ENCODE results near the gene ARPC2.
"Not testable (repeated sequence)": the region's sequence is repeated elsewhere in the genome, so short reads cannot be mapped to it uniquely, and the experiment has no call there.

ARPC2 gene

DNA sequence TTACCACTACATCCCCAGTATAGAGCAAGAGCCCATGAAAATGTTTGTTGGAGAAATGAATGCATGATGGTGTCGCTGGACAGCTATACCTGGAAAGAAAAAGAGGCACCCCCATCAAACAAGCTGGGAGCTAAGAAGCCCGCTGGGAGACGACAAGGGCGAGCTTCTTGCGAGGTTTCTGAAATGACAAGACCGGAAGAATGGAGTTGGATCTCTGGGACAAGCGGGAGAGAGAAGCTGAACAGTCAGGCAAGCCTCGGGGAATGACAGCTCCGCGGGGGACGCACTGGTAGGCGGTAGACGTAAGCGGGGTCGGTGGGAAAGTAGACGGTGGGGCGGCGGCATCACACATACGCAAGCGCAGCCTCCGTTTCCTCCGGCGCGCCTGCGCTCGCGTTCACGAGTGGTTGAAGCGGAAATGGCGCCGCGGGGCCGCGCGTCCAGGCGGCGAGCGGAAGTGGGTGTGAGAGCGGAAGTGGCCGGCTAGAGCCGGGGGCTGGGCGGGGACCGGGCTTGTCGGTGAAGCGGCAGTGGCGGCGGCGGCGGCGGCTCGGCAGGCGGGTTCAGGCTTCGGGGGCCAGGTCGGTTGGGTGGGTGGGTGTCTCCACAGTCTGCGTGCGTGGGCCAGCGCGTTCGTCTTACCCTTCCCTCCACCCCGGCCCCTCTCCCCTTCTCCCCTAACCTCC lies at the start of gene ARPC2:
TSS of gene ARPC2 (plus strand) at position 516 of the 686 bp plus-strand sequence. CDS start 282 bp downstream, outside the sequence.
- DNase-seq, result peak; percentile 88

DNA sequence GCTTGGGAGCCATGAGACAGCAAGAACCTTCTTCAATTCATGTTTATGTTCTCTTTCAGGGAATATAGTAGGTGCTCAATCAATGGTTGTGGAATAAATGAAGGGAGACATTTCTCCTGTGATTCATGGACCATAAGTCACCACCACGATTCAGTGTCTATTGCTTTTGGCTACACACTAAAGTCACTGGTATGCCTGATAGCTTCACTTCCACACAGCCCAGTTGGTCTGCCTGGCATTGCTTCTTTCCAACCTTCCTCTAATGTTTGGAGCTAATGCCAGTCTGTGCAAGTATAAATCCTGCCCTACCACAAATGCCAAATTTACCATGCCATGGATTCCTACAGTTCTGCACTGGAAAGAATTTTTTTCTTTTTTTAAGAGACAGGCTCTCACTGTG lies 49.0 kb upstream of the ARPC2 start:
- no peak for DNase-seq

DNA sequence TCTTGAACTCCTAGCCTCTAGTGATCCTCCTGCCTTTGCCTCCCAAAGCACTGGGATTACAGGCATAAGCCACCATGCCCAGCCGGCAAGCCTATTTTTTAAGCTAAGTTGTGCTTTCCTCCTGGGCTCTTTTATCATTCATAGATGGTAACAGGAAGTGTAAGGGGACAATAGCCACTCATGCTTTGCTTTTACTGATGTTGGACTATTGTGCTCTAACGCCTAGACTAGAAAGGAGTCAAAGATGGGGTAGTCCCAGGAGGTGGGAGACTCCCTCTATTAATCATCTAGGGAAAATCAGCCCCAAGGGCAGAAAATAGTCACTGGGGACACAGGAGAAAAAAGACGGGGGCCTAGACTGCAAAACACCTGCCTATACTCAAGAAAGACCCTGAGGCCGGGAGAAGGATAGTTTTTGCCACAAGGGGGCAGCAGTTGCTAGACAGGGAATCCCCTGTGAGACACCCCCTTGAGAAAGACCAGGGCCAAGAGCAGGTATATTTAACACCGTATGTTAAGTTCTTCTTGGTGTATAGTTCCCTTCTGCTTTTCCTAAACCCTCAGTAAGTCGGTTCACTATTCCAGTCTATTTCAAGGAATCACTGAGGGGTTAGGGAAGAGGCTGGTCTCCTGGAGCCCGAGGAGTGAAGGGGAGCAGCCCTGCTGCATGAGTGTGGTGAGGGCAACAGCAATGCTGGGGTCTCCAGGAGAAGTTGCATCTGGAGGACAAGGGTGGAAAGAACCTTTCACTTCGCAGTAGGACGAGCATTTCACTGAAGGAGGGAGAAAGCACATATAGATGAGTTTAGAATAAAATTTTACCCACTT lies 48.1 kb upstream of the ARPC2 start:
- DNase-seq, result peak; percentile 1

DNA sequence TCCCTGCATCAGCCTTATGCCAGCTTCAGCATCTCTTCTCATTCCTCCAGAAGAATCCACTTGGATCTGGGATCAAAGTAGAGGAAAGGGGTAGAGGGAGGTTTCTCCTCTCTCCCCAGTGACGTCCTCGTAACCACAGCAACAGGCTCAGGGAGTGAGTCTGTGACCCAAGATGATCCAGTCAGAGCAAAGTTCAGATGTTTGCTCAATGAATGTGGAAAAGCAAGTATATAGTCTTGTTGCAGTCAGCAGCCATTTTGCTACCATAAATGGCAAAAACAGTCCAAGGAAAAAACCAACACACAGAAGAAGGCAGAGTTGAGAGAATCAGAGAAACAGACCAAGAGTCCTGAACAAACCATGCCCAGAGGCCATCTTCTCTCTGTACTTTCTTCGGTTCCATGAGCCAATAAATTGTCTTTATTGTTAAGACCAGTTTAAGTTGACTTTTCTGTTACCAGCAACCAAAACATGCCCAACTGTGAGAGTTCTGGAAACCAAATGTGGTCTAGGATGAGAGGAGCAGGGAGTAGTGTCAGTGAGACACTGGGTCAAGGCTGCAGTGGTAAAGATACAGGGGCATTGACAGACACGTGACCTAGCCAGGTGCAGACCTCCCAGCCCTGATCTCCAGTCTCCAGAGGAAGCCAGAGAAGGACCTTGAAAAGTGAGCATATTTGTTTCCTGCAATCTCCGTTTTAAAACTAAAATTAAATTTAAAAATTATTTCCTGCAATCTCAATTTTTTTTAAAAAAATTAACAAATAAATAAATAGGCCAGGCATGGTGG lies 47.0 kb upstream of the ARPC2 start:
- no peak for DNase-seq

DNA sequence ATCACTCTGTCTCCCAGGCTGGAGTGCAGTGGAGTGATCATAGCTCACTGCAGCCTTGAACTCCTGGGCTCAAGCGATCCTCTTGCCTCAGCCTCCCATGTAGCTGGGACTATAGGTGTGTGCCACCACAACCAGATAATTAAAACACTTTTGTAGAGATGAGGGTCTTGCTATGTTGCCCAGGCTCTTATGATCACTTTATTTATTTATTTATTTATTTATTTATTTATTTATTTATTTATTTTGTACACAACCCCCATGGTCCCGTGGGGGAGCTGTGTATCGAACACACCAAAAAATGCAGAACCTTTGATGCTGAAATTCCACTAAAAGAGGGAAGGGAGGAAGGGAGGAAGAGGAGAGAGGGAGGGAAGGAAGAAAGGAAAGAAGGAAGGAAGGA lies 45.2 kb upstream of the ARPC2 start:
- DNase-seq, result not testable (repeated sequence)

DNA sequence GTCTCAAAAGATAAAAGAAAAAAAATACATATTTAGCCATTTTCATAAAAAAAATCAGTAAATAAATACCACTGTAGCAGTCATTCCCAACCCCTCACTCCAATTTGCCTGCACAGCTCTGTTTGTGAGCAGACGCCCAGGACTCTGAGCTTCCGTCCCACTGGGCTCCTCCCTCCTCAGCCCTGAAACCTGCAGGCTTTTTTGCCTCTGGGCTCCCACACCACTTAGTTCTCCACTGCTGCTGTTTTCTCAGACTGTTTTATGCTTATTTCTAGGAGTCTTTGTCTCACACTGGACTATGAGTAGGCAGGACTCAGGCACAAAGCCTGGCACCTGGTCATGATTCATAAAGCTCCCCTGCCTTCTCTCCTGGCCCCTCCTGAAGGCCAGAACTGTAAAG lies 44.1 kb upstream of the ARPC2 start:
- DNase-seq, result no peak

DNA sequence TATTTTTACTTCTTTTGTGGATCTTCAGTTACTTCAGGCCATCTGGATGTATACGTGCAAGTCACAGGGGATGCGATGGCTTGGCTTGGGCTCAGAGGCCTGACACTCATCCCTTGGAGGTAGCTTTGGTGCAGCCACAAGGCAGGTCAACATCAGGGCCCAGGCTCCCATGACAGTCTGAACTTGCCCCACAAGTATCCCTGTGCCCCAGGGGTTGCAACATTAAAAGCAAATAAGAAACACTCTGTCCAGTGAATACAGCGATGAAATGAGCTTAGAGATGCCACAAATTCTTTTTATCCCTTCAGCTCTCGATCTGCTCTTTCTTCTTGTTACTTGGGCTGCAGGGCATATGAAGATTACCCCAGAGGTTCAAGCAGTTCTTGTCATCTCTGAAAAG lies 37.2 kb upstream of the ARPC2 start:
- no peak for DNase-seq

DNA sequence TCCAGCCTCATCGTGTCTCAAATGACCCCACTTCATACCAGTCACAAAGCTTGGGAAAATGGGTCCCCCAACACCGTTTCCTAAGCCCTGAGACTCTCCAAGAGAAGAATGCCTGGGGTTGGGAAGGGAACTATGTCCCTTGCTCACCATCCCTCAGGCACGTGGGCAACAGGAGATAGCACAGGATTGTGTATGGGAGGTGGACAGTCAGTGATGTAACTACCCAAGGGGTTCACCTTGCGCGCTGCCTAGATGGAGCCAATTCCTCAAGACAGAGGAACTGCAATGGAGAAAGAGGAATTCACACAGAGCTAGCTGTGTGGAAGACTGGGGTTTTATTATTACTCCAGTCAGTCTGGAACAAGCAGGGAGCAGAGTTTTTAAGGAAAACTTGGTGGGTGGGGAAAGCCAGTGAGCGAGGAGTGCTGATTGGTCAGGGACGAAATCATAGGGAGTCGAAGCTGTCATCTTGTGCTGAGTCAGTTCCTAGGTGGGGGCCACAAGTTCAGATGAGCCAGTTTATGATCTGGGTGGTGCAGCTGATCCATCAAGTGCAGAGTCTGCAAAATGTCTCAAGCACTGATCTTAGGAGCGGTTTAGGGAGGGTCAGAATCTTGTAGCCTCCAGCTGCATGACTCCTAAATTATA lies 36.4 kb upstream of the ARPC2 start:
- DNase-seq, result no peak

DNA sequence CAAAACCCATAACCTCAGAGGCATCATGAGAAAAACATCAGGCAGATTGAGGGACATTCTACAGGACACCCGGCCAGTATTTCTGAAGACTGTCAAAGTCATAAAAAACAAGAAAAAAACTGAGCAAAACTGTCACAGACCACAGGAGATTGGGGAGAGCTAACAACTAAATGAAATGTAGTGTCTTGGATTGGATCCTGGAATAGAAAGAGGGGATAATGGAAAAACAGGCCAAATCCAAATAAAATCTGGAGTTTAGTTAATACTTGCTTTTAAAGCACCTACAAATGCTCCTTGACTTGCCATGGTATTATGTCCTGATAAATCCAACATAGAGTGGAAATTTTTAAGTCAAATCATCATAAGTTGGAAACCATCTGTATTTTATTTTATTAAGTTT lies 32.7 kb upstream of the ARPC2 start:
- no peak for DNase-seq

DNA sequence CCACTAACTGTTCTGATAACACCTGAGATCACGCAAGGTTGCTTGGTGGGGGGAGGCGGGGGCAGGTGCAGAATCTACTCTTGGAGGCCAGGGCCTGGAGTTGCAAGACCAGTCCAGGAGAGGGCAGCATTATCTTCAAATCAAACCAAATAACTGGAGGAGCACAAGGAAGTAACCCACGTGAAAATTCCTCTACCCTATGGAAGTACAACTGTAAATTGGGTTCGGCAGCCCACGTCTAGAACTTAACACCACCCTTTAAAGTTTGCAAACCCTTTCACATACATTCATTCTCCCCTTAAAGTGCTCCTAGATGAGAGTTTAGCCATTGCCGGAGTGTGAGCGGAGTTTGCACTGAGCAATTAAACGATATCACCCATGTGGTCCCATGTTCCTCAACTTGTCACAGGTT lies 30.6 kb upstream of the ARPC2 start:
- peak; percentile 60 for DNase-seq

DNA sequence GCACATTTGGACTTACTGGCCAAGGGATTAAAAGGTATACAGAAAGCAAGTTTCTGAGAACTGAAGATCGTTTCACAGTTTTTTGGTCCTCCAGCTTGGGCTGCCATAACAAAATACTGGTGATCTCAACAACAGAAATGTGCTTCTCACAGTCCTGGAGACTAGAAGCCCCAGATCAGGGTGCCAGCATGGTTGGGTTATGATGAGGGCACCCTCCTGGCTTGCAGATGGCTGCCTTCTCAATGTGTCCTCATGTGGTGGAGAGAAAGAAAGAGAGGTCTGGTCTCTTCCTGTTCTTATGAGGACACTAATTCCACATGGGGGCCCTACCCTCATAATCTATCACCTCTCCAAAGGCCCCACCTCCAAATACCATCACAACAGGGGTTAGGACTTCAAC lies 30.1 kb upstream of the ARPC2 start:
- no peak for DNase-seq

DNA sequence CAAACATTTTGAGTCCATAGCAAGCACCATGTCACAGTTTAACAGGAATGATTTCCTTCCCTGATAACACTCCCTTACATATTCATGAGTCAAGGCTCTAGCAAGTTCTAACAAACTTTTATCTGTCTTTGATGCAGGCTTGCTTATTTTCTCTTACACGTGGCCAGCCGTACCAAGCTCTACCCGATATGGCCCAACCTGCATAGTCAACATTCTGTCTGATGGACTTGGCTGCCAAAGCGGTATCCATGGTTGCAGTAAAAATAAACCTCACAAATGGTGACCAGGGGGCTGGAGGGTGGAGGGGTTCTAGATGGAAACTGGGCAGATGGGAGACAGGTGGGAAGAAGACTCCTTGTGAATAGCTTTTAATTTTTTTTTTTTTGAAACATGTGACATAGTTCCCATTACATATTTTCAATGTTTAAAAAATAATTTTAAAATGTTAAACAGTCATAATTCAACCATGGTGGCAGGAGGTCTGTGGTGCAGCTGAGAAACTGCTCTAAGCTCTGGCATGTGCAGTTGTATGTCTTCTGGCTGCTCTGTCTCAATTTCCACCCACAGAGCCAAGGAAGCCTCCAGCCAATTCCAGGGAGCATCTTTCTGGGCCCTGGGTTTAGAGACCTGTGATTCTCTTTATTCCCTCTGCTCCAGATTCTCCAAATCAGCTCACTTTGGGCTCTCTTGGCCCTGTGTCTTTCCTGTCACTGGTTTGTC lies 29.5 kb upstream of the ARPC2 start:
- DNase-seq, result no peak

DNA sequence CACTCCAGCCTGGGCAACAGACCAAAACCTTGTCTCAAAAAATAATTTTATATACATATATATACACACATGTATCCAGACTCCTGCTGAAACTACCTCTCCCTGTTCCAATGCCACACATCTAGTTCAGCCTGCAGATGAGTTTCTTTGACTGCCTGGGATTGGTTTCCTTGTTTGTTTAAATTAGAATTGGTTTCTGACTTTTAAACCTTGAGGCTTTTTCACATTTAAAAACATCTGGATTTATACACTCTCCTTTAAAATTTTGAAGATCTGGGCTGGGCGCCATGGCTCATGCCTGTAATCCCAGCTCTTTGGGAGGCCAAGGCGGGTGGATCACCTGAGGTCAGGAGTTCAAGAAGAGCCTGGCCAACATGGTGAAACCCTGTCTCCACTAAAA lies 28.5 kb upstream of the ARPC2 start:
- no peak for DNase-seq

DNA sequence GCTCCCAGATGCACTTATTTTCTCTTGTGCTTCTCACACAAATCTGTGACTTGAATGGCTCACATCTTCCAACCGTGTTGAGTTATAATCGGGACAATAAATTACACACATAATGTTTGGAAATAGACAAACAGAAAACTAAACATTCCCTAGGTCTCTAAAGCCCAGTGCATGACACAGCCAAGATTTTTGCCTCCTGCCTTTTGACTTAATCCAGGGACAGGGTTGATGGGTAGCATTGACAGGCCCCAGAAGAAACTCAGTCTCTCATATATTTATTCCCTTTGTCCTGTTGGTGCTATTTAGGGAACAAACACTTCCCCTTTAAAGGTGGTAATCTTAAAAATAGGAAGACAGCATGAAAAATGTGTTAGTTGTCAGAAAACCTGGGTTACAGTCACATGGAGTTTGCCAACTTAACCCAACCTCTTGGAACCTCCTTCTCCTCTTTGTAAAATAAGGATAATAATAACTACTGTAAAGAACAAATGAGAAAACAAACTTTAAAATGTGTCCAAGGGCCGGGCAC lies 24.0 kb upstream of the ARPC2 start:
- no peak for DNase-seq

DNA sequence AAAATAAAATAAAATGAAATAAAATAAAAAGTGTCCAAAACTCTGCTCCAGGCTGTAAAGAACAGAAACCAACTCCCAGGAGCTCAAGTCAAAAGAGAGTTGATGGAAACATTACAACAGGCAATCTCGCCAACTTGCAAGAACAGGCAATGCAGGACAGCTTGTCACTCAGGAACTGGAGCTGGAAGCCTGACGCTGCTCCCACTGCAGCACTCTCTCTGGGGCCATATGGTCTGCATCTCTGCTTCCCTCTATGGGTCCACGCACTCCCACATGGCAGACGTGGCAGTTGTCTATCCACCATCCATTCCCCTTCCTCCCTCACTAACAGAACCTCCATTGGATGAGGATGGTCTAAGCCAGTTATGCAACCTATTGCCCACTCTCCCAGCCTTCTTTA lies 23.3 kb upstream of the ARPC2 start:
- no peak for DNase-seq

DNA sequence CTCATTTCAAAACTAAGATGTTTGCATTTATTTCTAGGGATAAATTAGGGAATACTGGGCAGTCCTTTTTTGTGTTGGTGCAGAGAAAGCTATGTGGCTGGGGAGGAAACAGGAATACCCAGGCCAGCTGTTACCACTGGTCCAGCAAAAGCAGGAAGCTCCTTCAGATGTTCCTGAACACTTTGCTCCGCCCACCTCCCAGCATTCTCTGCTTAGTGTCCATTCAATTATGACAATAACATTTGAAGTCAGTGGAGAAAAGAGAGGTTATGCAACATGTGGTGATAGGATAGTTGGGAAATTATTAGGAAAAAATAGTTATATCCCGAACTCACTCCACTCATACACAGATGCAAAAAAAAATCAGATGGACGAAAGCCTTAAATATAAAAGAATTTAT lies 22.1 kb upstream of the ARPC2 start:
- no peak for DNase-seq

DNA sequence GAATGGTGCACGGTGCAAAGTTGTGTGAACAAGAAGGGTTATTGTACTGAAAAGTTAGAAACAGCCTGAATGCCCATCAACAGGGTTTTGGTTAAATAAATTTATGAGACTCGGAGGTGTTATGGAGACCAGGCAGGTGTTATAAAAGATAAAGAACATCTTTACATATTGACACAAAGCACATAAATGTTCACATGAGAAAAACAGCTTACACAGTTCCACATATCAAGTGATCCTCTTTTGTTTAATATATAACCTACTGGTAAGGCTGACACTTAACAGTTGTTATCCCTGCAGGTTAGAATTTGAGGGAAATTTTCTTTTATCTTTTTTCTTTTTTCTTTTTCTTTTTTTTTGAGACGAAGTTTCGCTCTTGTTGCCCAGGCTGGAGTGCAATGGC lies 20.0 kb upstream of the ARPC2 start:
- no peak for DNase-seq

DNA sequence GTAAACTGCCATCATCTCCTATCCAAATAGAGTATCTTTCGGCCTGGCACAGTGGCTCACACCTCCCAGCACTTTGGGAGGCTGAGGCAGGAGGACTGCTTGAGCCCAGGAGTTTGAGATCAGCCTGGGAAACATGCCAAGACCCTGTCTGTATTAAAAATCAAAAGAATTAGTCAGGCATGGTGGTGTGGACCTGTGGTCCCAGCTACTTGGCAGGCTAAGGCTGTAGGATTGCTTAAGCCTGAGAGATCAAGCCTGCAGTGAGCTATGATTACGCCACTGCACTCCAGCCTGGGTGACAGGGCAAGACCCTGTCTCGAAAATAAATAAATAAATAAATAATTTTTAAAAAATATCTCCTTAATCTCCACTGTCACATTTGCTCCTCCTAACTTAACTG lies 14.7 kb upstream of the ARPC2 start:
- no peak for DNase-seq

DNA sequence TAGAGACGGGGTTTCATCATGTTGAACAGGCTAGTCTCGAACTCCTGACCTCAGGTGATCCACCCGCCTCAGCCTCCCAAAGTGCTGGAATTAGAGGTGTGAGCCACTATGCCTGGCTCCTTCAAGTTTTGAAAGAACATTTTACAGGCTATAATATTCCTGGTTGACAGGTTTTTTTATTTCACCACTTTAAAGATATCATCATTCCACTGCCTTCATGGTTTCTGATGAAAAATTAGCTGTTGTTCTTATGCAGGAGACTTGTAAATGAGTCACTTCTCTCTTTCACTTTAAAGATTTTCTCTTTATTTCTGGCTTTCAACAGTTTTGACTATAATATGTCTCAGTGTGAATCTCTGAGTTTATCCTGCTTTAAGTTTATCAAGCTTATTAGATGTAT lies 7.9 kb upstream of the ARPC2 start:
- DNase-seq, result no peak

DNA sequence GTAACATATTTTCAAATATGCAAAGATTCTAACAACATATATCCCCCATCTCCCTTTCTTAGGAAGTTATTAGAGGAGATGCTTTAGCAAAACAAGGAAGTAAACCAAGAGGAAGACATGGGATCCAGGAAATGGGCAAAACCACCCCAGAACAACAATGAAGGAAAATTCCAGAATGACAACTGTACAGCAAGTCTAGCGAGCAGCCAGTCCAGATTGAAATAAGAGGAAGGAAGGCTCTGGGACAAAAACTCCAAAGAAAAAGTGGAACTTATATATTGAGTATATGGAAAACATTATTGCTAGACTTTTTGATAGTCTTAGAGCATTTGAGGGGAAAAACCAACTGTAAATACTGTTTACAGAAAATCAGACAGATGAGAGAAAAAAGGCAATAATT lies 2.9 kb upstream of the ARPC2 start:
- DNase-seq, result no peak

DNA sequence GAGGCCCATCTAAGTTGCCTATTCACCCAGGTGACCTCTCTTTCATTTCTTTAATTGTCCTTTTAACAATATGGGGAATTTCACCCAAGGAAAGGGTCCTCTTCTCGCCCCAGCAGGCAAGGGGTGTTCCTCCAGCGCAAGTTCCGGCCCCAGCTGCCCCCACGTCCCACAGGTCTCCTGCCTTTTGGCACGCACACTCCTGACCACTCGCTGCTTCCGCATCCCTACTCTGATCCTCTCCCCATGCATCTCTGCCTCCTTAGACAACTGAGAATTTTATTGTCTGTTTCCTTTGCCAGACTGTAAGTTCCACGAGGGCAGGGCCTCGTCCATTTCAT lies 684 bp upstream of the ARPC2 start:
- peak; percentile 24 for DNase-seq

Measured in NCI-H146 (cell line).